HG02884 (cell line): ENCODE results near the gene RAB3GAP2.
"Not testable (repeated sequence)": the region's sequence is repeated elsewhere in the genome, so short reads cannot be mapped to it uniquely, and the experiment has no call there.

Source experiments
- ATAC-seq: cut with Tn5 transposase; IDR thresholded peaks from one replicate; pipeline ENCODE4 v1.9.1; 2021; ENCODE audit warnings: mild to moderate bottlenecking, moderate library complexity; ENCODE audit not compliant: unreplicated experiment

RAB3GAP2 gene

GRCh38 chr1:220291580-220291979, 19.3 kb upstream of the RAB3GAP2 start:
- ATAC-seq = no peak

- no peak for ATAC-seq
Measured at GRCh38 chr1:220290140-220290761, 18.0 kb upstream of the RAB3GAP2 start.

- no peak for ATAC-seq
Measured at GRCh38 chr1:220287129-220287528, 14.9 kb upstream of the RAB3GAP2 start.

- no peak for ATAC-seq
Measured at GRCh38 chr1:220283625-220284024, 11.4 kb upstream of the RAB3GAP2 start.

GRCh38 chr1:220281159-220281574, 8.9 kb upstream of the RAB3GAP2 start:
- ATAC-seq = no peak

- ATAC-seq = no peak
Measured at GRCh38 chr1:220280249-220280648, 8.0 kb upstream of the RAB3GAP2 start.

- no peak for ATAC-seq
Measured at GRCh38 chr1:220278991-220279390, 6.7 kb upstream of the RAB3GAP2 start.

DNA sequence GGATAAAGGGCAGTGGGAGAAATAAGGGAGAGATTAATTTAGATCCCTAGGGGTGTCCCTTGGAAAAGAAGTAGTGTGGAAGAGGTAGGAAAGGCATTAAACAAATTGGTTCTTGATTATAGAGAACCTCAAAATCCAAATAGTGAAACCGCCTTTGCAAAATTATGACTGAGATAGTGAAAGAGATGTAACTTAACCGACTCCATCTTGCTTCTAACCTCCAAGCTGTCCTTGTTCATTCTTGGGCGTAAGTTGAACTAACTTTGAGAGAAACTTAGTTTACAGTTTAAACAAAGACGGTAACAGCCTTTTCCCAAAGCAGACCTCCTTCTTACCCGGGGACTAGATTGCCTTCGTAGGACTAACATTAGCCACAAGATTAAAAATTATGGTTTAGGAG, 3.2 kb upstream of the RAB3GAP2 start:
- ATAC-seq = no peak

DNA sequence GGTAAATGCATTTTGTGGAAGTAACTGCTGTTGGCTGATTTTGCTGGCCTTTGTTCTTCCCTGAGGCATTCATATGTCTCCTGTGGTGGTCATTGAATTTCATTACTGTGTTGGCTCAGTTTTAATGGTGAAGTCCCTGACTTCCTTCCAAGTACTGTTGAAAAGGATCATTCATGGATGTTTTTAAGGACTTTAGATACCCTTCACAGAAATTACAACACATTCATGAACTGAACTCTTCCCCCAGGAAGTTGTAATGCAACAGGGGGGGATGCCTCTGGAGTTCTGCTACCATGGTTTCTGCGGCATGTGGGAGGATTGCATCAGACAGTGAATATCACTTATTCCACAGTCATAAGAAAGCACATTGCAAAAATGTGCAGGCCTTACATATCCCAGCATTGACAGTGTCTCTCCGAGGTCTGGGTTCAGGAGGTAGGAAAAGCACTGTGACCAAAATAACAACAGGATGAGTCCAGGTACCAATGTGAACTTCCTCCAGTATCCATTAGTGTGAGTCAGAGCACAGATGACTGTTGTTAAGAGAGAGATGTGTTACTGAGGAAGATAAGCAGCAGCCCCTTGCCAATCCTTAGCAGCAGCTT, 2.1 kb upstream of the RAB3GAP2 start:
- ATAC-seq = no peak

GRCh38 chr1:220272841-220273090, 513 bp upstream of the RAB3GAP2 start:
- ATAC-seq = no peak

DNA sequence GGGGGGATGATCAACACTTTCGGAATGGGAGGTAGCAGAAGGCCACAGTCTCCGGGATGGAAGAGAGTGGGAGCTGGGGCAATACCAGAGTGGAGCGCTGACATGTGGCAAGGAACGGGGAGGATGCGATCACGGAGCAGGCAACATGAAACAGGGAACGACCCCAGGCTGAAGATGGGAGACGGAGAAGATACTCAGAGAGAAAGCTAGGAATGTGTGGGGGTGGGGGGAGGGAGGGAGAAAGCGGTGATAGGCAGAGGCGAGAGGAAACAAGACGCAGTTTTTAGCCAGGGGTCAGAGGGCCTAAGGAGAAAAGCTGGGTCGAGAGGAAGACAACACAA, 577 bp downstream of the RAB3GAP2 start:
- ATAC-seq = no peak

GRCh38 chr1:220269036-220269435, 3.2 kb downstream of the RAB3GAP2 start:
- ATAC-seq = no peak

DNA sequence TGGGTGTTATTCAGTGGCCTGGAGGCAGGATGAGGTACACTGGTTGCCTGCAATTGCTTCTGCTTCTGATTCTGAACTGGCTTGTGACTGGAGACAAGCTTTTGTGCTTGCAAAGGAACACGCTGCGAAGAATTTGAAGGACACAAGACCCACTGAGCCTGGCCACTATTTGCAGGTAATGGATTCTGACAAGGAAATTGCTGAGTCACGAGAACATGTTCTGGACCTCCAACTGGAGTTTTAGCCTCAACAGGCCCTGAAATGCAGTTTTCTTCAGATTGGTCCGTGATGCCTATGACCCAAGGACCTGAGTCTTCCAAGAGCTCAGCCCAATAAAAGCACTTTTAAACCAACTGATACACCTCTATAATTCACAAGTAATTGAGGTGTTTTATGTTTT, 4.6 kb downstream of the RAB3GAP2 start:
- no peak for ATAC-seq

DNA sequence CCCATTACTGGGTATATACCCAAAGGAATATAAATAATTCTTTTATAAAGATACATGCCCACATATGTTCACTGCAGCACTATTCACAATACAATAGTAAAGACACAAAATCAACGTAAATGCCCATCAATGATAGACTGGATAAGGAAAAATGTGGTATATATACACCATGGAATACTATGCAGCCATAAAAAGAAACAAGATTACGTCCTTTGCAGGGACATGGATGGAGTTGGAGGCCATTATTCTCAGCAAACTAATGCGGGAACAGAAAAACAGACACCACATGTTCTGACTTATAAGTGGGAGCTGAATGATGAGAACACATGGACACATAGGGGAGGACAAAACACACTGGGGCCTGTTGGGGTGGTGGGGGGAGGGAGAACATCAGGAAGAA, 12.0 kb downstream of the RAB3GAP2 start:
- not testable (repeated sequence) for ATAC-seq

DNA sequence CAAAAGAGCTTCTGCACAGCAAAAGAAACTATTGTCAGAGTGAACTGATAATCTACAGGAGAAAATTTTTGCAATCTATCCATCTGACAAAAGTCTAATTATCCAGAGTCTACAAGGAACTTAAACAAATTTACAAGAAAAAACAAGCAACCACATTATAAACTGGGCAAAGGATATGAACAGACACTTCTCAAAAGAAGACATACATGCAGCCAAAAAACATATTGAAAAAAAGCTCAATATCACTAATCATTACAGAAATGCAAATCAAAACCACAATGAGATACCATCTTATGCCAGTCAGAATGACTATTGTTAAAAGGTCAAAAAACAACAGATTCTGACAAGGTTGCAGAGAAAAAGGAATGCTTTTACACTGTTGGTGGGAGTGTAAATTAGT, 12.5 kb downstream of the RAB3GAP2 start:
- ATAC-seq = not testable (repeated sequence)

- ATAC-seq = not testable (repeated sequence)
Measured at GRCh38 chr1:220256194-220256593, 16.1 kb downstream of the RAB3GAP2 start.

DNA sequence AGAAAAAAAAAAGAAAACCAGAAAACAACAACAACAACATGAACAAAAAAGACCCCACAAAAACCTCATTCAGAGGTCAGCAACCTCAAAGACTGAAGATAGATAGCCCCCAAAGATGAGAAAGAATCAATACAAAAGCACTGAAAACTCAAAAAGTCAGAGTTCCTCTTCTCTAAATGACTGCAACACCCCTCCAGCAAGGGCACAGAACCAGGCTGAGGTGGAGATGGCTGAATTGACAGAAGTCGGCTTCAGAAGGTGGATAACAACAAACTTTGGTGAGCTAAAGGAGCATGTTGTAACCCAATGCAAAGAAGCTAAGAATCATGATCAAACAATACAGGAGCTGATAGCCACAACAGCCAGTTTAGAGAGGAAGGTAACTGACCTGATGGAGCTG, 17.0 kb downstream of the RAB3GAP2 start:
- no peak for ATAC-seq

- ATAC-seq = not testable (repeated sequence)
Measured at GRCh38 chr1:220253290-220253689, 19.0 kb downstream of the RAB3GAP2 start.

- ATAC-seq = no peak
Measured at GRCh38 chr1:220251272-220251671, 21.0 kb downstream of the RAB3GAP2 start.

DNA sequence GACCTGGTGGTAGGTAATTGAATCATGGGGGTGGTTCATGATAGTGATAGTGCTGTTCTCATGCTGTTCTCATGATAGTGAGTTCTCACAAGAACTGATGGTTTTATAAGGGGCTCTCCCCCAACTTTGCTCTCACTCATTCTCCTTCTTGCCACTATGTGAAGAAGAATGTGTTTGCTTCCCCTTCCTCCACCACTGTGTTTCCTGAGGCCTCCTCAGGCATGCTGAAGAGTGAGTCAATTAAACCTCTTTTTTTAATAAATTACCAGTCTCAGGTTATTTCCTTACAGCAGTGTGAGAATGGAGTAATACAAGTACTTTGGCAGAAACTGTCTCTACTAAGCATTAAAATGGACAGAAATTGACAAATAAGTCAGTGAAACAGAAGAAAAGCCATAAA, 21.6 kb downstream of the RAB3GAP2 start:
- no peak for ATAC-seq

DNA sequence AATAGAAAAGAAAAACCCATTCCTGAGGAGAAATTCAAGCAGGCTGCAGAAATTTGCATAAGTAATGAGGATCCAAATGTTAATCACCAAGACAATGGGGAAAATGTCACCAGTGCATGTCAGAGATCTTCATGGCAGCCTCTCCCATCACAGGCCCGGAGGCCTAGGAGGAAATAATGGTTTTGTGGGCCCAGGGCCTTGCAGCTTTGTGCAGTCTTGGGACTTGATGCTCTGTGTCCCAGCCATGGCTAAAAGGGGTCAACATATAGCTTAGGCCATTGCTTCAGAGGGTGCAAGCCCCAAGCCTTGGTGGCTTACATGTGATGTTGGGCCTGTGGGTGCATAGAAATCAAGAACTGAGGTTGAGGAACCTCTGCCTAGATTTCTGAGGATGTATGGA, 22.7 kb downstream of the RAB3GAP2 start:
- ATAC-seq = no peak

DNA sequence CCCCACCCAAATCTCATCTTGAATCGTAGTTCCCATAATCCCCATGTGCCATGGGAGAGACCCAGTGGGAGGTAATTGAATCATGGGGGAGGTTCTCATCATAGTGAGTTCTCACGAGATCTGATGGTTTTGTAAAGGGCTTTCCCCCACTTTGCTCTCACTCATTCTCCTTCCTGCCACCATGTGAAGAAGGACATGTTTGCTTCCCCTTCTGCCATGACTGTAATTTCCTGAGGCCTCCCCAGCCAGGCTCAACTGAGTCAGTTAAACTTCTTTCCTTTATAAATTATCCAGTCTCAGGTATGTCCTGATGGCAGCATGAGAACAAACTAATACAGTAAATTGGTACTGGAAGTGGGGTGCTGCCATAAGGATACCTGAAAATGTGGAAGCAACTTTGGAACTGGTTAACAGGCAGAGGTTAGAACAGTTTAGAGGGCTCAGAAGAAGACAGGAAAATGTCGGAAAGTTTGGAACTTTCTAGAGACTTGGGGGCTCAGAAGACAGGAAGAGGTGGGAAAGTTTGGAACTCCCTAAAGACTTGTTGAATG, 23.5 kb downstream of the RAB3GAP2 start:
- ATAC-seq = not testable (repeated sequence)

DNA sequence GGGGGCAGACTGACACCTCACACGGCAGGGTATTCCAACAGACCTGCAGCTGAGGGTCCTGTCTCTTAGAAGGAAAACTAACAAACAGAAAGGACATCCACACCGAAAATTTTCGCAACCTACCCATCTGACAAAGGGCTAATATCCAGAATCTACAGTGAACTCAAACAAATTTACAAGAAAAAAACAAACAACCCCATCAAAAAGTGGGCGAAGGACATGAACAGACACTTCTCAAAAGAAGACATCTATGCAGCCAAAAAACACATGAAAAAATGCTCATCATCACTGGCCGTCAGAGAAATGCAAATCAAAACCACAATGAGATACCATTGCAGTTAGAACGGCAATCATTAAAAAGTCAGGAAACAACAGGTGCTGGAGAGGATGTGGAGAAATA, 26.4 kb downstream of the RAB3GAP2 start:
- ATAC-seq = not testable (repeated sequence)
